ENCODE results near the gene ZFHX3.

- TF ChIP-seq, protein P1, sequence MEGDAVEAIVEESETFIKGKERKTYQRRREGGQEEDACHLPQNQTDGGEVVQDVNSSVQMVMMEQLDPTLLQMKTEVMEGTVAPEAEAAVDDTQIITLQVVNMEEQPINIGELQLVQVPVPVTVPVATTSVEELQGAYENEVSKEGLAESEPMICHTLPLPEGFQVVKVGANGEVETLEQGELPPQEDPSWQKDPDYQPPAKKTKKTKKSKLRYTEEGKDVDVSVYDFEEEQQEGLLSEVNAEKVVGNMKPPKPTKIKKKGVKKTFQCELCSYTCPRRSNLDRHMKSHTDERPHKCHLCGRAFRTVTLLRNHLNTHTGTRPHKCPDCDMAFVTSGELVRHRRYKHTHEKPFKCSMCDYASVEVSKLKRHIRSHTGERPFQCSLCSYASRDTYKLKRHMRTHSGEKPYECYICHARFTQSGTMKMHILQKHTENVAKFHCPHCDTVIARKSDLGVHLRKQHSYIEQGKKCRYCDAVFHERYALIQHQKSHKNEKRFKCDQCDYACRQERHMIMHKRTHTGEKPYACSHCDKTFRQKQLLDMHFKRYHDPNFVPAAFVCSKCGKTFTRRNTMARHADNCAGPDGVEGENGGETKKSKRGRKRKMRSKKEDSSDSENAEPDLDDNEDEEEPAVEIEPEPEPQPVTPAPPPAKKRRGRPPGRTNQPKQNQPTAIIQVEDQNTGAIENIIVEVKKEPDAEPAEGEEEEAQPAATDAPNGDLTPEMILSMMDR (IDR thresholded peaks at IDR 0.05): no peak
- TF ChIP-seq EZH2 (IDR thresholded peaks at IDR 0.05; ENCODE audit: borderline replicate concordance, insufficient read depth, low read depth, low read length, poor library complexity, severe bottlenecking): no peak
Measured at GRCh38 chr16:72952404-72952803, 95.5 kb downstream of the ZFHX3 start.

Measured in B cell (primary cell).